ENCODE data around the gene RPUSD1.
"Not testable (repeated sequence)": the region's sequence is repeated elsewhere in the genome, so short reads cannot be mapped to it uniquely, and the experiment has no call there.

RPUSD1 gene

DNA sequence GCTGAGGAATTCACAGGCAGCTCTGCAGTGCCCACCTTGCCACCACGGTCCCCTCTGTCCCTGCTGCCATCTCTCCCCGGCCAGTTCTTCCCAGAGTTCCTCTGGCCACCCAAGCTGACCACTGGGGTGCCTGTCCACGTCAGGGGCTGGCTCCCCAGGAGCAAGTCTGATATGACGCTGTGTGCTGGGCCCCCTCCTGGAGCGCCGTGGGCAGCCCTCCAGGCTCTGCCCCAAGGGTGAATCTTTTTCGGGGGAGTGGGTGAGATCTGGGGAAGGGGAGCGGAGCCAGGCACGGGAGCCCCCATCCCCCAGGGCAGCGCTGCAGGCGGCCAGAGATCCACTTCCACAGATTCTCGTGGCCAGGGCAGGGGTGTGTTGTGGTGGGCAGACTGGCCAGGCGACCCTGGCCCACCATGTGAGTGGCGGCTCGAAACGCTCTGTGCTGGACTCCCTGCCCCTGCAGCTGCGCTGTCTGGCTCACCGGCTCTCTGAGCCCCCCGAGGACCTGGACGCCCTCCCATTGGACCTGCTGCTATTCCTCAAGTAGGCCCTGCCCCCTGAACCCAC lies 23.9 kb downstream of the RPUSD1 start:
- DNase-seq, result no peak

DNA sequence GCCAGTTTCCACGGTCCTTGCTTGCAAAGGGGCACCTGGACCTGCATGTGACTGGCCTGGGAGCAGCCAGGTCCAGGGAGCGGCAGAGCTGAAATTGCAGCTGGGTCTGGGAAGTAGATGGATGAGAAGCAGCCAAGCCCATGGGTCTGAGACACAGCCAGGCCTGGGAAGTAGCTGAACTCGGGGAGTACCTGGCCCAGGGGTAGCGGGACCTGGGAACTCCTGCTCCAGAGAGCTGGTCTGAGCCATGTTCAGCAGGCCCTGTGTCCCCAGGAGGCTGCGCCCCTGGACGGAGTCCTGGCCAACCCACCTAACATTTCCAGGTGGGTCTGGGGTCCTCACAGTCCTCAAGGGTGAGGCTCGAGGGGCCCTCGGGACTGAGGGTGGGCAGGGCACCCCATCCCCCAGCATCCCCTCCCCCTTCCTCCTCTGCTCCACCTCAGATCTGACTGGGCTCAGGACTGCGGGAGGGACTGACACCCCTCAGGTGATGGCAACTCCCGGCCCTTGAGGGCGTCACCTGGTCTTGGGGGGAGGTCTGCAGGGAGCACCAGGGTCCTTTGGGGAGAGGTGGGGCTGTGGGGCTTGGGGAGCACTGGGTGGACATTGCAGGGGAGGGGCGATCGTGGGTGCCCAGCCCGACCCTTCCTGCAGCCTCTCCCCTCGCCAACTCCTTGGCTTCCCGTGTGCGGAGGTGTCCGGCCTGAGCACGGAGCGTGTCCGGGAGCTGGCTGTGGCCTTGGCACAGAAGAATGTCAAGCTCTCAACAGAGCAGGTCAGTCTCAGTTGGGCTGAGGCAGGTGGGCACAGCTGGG lies 24.6 kb downstream of the RPUSD1 start:
- DNase-seq, result no peak

DNA sequence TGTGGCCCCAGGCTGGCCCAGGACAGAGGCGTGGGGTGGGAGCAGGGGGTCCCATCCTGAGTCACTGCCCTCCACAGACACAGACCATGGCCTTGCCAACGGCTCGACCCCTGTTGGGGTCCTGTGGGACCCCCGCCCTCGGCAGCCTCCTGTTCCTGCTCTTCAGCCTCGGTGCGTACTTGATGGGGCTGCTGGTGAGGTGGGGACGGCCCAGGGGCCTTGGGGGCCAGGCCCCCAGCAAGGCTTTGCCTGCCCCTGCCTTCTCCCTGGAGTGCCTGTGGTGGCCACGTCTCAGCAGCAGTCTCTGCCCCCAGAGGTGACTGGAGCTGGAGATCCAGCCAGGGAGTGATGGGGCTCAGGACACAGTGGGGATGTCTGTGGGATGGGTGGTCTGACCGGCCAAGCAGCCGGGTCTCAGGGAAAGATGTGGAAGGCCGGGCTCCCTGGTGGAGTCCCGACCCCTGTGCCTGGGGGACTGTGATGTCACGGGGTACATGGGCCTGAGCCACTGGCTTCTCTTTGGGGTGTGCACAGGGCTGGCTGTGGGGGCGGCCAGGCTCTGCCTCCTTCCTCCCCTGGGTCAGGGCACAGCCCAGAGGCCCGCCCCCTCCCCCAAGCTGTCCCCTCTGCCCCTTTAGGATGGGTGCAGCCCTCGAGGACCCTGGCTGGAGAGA lies 25.4 kb downstream of the RPUSD1 start:
- no peak for DNase-seq

- DNase-seq, result no peak
These were observed 26.3 kb downstream of the RPUSD1 start for GRCh38 chr16:761625-762513.

DNA sequence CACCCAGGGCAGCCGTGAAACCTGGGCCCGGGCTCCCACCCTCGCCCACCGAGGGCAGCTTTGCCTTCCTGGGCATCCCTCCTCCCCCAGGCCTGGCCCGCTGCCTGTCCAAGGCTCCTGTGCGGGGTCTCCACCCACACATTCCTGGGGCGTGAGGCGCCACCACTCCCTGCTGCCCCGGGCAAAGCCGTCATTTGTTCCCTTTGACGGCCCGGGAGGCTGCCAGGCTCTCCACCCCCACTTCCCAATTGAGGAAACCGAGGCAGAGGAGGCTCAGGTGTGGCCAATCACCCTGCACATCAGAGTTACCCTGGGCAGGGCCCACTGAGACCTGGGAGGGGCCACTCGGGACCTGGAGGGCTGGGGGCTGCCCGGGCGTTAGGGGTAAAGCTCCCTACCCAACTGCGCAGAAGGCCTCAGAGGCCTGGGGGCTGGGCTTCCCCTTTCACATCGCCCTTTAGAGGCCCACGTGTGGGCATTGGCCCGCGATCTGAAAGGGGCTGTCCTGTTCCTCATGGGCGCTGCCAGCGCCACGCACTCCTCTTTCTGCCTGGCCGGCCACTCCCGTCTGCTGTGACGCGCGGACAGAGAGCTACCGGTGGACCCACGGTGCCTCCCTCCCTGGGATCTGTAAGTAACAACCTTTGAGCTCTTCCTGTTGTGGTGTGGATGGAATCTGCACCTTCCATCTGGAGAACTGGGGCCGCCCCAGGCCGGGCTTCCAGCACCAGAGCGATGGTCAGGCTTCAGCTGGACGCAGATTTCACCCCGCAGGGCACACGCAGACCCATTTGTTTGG lies 27.4 kb downstream of the RPUSD1 start, which contains the start of gene MSLN:
TSS of gene MSLN (plus strand) at position 190 of the 799 bp plus-strand sequence. CDS start 1,947 bp downstream, outside the sequence.
- DNase-seq, result no peak

DNA sequence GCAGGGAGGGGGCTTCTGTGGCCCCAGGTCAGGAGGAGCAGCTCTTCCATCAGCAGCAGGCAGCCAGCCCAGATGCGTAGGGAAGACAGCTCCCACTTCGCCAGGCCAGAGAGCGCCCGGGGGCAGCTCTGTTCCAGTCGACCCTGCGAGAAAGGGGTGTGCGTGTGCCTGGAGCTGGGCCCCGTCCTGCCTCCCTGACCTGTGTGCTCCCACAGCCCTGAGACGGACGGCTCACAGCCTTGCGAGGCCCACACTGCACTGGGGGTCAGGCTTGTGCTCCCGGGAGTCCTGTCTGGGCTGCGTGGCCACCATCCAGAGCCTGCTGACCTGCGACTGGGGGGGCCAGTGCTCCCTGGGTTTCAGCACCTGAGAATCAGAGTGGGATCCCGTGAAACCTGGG lies 28.1 kb downstream of the RPUSD1 start:
- DNase-seq, result no peak

DNA sequence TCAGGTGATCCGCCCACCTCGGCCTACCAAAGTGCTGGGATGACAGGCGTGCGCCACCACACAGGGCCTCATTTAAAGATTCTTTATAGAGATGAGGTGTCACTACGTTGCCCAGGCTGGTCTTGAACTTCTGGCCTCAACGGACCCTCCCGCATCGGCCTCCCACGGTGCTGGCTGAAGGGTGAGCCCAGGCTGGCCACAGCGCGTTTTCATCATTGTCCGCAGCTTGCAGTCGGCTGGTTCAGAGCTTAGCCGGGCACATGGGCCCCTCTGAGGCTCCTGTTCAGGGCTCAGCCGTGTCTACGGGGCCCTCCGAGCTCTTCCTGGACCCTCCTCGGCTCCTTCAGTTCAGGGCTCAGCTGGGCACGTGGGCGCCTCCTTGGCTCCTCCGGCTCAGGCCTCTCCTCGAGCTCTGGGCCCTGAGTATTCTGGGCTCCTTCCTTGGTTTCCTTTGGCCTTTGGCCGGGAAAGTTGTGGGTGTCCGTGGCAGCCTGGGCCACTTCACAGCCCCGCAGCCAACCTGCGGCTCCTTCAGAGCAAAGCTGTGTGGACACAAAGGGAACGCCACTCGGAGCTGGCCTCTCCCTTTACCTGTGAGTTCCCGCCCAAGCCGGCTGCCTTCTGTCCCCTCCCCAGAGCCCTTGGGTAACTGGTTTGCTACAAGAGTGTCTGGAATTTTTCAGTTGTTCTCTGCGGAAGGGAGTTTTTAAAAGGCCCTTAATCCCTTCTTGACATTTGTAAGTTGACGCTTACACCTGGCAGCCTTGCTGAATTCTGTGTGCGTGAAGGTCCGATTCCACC lies 28.9 kb downstream of the RPUSD1 start:
- no peak for DNase-seq

DNA sequence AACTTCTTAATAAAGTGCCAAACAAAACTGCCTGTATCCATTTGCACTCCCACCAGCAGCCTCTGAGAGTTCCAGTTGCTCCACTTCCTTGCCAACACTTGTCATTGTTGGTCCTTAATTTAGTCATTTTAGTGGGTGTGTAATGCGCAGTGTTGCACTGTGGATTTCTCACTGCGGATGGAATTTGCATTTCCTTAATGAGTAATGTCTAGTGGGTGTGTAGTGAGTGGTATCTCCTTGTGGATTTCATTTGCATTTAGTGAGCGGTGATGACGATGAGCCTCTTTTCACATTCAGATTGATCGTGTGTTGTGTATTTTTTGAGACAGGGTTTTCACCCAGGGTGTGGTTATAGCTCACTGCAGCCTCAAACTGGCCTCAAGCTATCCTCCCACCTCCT lies 31.8 kb downstream of the RPUSD1 start:
- no peak for DNase-seq

DNA sequence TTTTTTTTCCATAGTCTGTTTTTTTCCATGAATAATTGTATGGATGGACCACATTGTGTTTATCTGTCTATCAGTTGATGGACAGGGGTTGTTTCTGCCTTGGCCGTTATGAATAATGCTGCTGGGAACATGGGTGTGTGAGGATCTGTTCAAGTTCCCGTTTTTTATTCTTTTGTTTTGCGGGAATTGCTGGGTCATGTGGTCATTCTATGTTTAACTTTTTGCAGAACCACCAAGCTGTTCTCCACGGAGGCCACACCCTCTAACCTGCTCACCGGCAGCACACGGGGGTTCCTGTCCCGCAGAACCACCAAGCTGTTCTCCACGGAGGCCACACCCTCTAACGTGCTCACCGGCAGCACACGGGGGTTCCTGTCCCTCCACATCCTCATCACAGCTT lies 33.5 kb downstream of the RPUSD1 start:
- DNase-seq, result no peak

DNA sequence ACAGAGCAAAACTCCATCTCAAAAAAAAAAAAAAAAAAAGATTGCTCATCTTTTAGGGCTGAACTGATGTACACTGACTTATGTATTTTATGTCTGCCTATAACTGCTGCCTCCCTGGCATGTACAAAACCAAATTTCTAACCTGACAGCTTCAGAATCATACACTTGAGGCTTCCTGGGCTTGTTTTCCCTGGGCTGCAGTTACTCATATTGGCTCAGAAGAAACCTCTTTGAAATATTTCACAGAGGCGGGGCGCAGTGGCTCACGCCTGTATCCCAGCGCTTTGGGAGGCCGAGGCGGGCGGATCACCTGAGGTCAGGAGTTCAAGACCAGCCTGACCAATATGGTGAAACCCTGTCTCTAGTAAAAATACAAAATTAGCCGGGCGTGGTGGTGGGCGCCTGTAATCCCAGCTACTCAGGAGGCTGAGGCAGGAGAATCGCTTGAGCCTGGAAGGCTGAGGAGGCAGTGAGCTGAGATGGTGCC lies 34.0 kb downstream of the RPUSD1 start:
- DNase-seq, result not testable (repeated sequence)

GRCh38 chr16:752007-752312 lies 36.2 kb downstream of the RPUSD1 start:
- DNase-seq, result no peak

DNA sequence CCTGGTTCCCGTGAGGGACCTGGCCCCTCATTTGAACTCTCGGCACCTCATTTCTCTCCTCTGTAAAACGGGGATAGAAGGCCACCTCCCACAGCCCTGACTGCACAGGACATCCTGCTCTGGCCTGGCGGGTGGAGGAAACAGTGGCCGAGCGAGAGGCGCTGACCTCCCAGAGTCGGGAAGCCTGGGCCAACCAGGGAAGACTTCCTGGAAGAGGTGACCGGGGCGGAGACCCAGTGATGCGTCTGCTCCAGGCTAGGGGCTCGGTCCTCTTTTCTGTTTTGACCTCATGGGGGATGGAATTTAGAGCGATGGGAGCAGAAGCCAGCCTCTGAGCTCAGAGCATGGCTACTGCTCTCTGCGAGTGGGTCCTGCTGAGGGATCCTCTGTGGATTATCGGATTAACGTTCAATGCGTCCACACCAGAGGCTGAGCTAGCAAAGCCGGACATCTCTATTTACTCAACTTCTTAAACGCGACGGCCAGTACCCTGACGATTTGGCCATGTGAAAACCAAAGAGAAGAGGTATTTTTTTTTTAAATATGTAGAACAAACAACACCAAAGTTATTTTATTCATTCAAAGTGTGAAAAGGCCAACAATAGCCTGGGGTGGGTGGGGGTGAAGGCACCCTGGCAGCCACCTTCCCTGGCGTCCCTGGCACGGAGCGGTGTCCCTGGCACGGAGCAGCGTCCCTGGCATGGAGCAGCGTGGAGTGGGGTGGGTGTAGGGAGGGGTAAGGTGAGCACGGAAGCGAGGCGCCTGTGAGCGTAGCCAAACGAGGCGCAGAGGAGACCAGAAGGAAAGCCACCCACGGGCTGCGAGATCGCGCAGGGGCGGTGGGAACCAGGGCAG lies 36.8 kb downstream of the RPUSD1 start:
- no peak for DNase-seq

GRCh38 chr16:750485-750884 lies 37.7 kb downstream of the RPUSD1 start:
- DNase-seq, result no peak

DNA sequence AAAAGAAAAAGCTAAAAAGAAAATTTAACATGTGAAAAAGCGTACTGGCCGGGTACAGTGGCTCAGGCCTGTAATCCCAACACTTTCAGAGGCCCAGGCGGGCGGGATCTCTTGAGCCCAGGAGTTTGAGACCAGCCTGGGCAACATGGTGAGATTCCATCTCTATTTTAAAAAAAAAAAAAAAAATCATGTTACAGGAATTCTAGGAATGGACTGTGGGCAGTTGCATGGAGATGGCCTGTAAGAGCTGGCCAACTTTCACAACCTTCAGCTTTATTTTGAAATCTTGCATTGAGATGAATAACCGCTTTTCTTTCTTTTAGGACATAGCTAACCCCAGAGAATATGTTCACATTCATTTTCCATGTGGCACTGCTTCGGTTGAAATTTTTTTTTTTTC lies 39.2 kb downstream of the RPUSD1 start:
- peak; percentile 73 for DNase-seq

DNA sequence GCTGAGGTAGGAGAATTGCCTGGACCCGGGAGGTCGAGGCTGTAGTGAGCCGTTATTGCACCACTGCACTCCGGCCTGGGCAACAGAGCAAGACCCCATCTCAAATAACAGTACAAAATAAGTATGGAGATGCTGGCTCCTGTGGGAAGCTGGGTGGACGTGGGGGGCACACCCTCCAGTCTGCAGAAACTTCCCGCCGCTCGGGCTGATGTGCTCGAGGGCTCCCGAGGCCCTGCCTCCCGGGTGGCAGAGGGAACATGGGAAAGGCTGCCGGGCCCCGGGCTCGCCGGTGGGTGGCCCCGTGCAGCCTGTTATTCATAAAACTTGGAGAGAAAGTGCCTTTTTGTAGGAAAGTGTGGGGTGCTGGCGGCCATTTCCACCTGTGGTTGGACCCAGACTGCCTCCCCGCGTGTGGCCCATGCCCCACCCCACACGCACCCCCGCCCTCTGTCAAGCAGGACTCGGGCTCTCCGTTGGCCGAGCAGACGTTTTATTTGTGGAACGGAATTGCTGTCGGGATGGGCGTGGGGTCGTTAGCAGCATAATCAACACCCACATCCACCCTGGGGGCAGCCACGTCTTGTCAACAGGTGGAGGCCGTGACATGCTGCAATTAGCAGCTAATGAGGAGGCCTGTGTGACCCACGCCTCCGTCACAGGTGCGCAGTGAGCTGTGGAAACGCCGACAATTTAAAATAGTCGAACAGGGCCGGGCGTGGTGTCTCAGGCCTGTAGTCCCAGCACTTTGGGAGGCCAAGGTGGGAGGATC lies 40.0 kb downstream of the RPUSD1 start:
- DNase-seq, result no peak

GRCh38 chr16:746637-747036 lies 41.5 kb downstream of the RPUSD1 start:
- no peak for DNase-seq

- DNase-seq, result no peak
These were observed 42.4 kb downstream of the RPUSD1 start for GRCh38 chr16:745739-746138.

GRCh38 chr16:743794-744500 lies 44.2 kb downstream of the RPUSD1 start:
- DNase-seq, result no peak

- DNase-seq, result not testable (repeated sequence)
These were observed 45.3 kb downstream of the RPUSD1 start for GRCh38 chr16:742894-743293.

Measured in fibroblast of skin of right quadriceps (primary cell).